Breast epithelium (tissue), 4 donors: ENCODE data around the gene DYNC1LI2. TPM values are rescaled to one million over a fixed set of nuclear protein-coding genes. Genes with fewer than 3 reads are reported as not detected.

Experiments used
- DNase-seq, 2 donors: peaks; one replicate each; pipeline ENCODE4 v3.0.0-alpha.2; 2019; ENCODE audit warnings: low spot score in 2 of 2
- H3K27ac ChIP-seq, 2 donors: fragments of 200-600 bp; sonication (generic) in 1 of 2; one replicate each; pipeline ENCODE4 v1.5.1; 2016 to 2019; ENCODE audit warnings: mild to moderate bottlenecking in 1 of 2
- H3K27me3 ChIP-seq, 2 donors: fragments of 200-600 bp; sonication (generic) in 1 of 2; one replicate each; pipeline versions ENCODE4 v1.5.1 to v1.6.0; 2017 to 2019; ENCODE audit warnings: control low read depth in 1 of 2, mild to moderate bottlenecking in 1 of 2
- H3K36me3 ChIP-seq: fragments of 200-600 bp; one replicate; pipeline ENCODE4 v1.5.1; 2019
- H3K4me1 ChIP-seq, 2 donors: fragments of 200-600 bp; sonication (generic); one replicate each; pipeline ENCODE4 v1.5.1; 2016 to 2019; ENCODE audit warnings: control low read depth in 1 of 2
- H3K4me3 ChIP-seq, 3 donors: fragments of 200-600 bp; sonication (generic); 1 replicate in 2 of 3; 2 replicates in 1 of 3; pipeline ENCODE4 v1.5.1; 2016 to 2019; ENCODE audit warnings: mild to moderate bottlenecking in 3 of 3, moderate library complexity in 2 of 3
- H3K9me3 ChIP-seq, 2 donors: fragments of 200-600 bp; sonication (generic) in 1 of 2; one replicate each; pipeline ENCODE4 v1.5.1; 2016 to 2019; ENCODE audit warnings: control low read depth in 1 of 2
- CTCF ChIP-seq, 3 donors: fragments of 450-650 bp; IDR thresholded peaks; one replicate each; pipeline ENCODE4 v1.5.1; 2016 to 2017; ENCODE audit warnings: antibody characterized with exemption in 3 of 3, mild to moderate bottlenecking in 3 of 3, moderate library complexity in 3 of 3
- POLR2A ChIP-seq: fragments of 450-650 bp; IDR thresholded peaks from one replicate; pipeline ENCODE4 v1.6.1; 2016; ENCODE audit warnings: antibody characterized with exemption, mild to moderate bottlenecking, moderate library complexity
- POLR2AphosphoS5 ChIP-seq, 3 donors: sonication (generic); formaldehyde crosslinking; IDR thresholded peaks; one replicate each; pipeline ENCODE4 v1.6.1; 2017; ENCODE audit warnings: antibody characterized with exemption in 3 of 3
- intact Hi-C: fragments of 100-400 bp; cut with DNase I; formaldehyde crosslinking; loops from one replicate; pipeline ENCODE4 v1.15.1; 2023; ENCODE audit warnings: low total_unique reads
- total RNA-seq, 3 donors: library from RNA; depleted of rRNA; stranded (reverse); fragments of >200 nt; gene quantifications; one replicate each; pipeline ENCODE4 v1.1.0, GENCODE V29; 2016

The DYNC1LI2 gene
- total RNA-seq, 3 donors from 2014 or later, result 153 to 172 (median 156) TPM

- intact Hi-C loops, result no loop called here
- Histone ChIP-seq H3K9me3 (no peaks in the 10 kb centered on the region), H3K4me3 (no peak overlapping the region), H3K36me3 (no peaks in the 10 kb centered on the region), H3K4me1 (no peaks in the 10 kb centered on the region), H3K27ac (no peak overlapping the region), H3K27me3 (no peaks in the 10 kb centered on the region)
- TF ChIP-seq CTCF (IDR thresholded peaks at IDR 0.05) (no peak), POLR2AphosphoS5 (IDR thresholded peaks at IDR 0.05) (no peak), POLR2A (no peak)
- DNase-seq, result no peak
Observed at GRCh38 chr16:66787427-66787826, 36.0 kb upstream of the DYNC1LI2 start.

- Histone ChIP-seq H3K4me3 (no peak overlapping the region), H3K9me3 (no peaks in the 10 kb centered on the region), H3K27ac (no peak overlapping the region), H3K27me3 (no peaks in the 10 kb centered on the region), H3K36me3 (no peaks in the 10 kb centered on the region), H3K4me1 (no peaks in the 10 kb centered on the region)
- intact Hi-C loops, result no loop called here
- no peak for DNase-seq
- TF ChIP-seq POLR2AphosphoS5 (IDR thresholded peaks at IDR 0.05), result no peak
- no peak for TF ChIP-seq POLR2A
- no peak for TF ChIP-seq CTCF (IDR thresholded peaks at IDR 0.05)
Observed at GRCh38 chr16:66786551-66786950, 35.1 kb upstream of the DYNC1LI2 start.

GRCh38 chr16:66776457-66776856, 25.0 kb upstream of the DYNC1LI2 start:
- Histone ChIP-seq H3K9me3 (no peaks in the 10 kb centered on the region), H3K27me3 (no peaks in the 10 kb centered on the region), H3K4me1 (no peaks in the 10 kb centered on the region), H3K36me3 (no peaks in the 10 kb centered on the region), H3K27ac (no peak overlapping the region), H3K4me3 (no peak overlapping the region)
- intact Hi-C loops, result no loop called here
- no peak for DNase-seq
- TF ChIP-seq CTCF (IDR thresholded peaks at IDR 0.05) (no peak), POLR2A (no peak), POLR2AphosphoS5 (IDR thresholded peaks at IDR 0.05) (no peak)

GRCh38 chr16:66774981-66775380, 23.6 kb upstream of the DYNC1LI2 start:
- TF ChIP-seq POLR2A, result no peak
- TF ChIP-seq CTCF (IDR thresholded peaks at IDR 0.05), result no peak
- no peak for TF ChIP-seq POLR2AphosphoS5 (IDR thresholded peaks at IDR 0.05)
- Histone ChIP-seq H3K27ac (no peak overlapping the region), H3K27me3 (no peaks in the 10 kb centered on the region), H3K4me3 (no peak overlapping the region), H3K36me3 (no peaks in the 10 kb centered on the region), H3K9me3 (no peaks in the 10 kb centered on the region), H3K4me1 (no peaks in the 10 kb centered on the region)
- no peak for DNase-seq
- intact Hi-C loops, result no loop called here

- no peaks in the 10 kb centered on the region for H3K9me3 ChIP-seq
- intact Hi-C loops, result no loop called here
- H3K27ac ChIP-seq, result no peak overlapping the region
- H3K4me1 ChIP-seq, result no peaks in the 10 kb centered on the region
- no peak overlapping the region for H3K4me3 ChIP-seq
- DNase-seq, result no peak
- no peaks in the 10 kb centered on the region for H3K27me3 ChIP-seq
- no peaks in the 10 kb centered on the region for H3K36me3 ChIP-seq
- TF ChIP-seq POLR2A, result no peak
- no peak for TF ChIP-seq CTCF (IDR thresholded peaks at IDR 0.05)
- no peak for TF ChIP-seq POLR2AphosphoS5 (IDR thresholded peaks at IDR 0.05)
Observed at GRCh38 chr16:66758086-66758485, 6.7 kb upstream of the DYNC1LI2 start.
